PFSK-1 (cell line): ENCODE data around the gene DIP2B.

ENCODE experiments used
- FOXP2 ChIP-seq: optimal IDR thresholded peaks from 2 replicates; pipeline ENCODE3; 2011; ENCODE audit warnings: borderline replicate concordance, control low read depth, inconsistent platforms; ENCODE audit not compliant: insufficient read depth; ENCODE audit errors: extremely low read length, extremely low read depth
- POLR2AphosphoS5 ChIP-seq: IDR thresholded peaks from 2 replicates; pipeline ENCODE4 v1.6.1; 2012; ENCODE audit warnings: low read depth, mild to moderate bottlenecking, control low read depth, low read length, moderate library complexity
- SIN3A ChIP-seq: IDR thresholded peaks from 2 replicates; pipeline ENCODE4 v1.6.1; 2012; ENCODE audit warnings: mild to moderate bottlenecking, low read length, moderate library complexity, borderline replicate concordance; ENCODE audit not compliant: insufficient read depth
- TAF1 ChIP-seq: IDR thresholded peaks from 2 replicates; pipeline ENCODE4 v1.6.1; 2012; ENCODE audit warnings: low read length, control low read depth, borderline replicate concordance; ENCODE audit not compliant: insufficient read depth
- TF ChIP-seq, protein P1 (sequence below), 2 experiments: IDR thresholded peaks; 2 replicates each; pipeline versions ENCODE4 v1.6.1 to v1.8.0; 2011 to 2012; ENCODE audit warnings: low read depth in 2 of 2, low read length in 2 of 2, control low read depth in 1 of 2, inconsistent platforms in 1 of 2, mild to moderate bottlenecking in 1 of 2, moderate library complexity in 1 of 2; ENCODE audit not compliant: insufficient read depth in 1 of 2

Gene DIP2B

DNA sequence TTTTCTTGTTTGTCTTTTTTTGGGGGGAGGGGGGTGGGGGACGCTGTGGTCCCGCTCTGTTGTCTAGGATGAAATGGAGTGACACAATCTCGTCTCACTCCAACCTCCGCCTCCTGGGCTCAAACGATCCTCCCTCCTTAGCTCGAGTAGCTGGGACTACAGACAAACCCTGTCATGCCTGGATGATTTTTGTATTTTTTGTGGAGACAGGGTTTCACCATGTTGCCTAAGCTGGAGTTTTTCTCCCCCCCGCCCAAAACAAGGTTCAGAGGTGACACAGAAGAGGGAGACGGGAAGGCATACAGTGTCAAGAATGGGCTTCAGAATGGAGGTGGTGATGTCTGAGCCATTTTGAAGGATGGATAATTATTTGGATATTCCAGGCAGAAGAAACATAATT is 142.2 kb downstream of the DIP2B start:
- no peak for TF ChIP-seq SIN3A
- TF ChIP-seq TAF1 = no peak
- no peak for TF ChIP-seq POLR2AphosphoS5
- TF ChIP-seq FOXP2 = no peak
- TF ChIP-seq, protein P1, sequence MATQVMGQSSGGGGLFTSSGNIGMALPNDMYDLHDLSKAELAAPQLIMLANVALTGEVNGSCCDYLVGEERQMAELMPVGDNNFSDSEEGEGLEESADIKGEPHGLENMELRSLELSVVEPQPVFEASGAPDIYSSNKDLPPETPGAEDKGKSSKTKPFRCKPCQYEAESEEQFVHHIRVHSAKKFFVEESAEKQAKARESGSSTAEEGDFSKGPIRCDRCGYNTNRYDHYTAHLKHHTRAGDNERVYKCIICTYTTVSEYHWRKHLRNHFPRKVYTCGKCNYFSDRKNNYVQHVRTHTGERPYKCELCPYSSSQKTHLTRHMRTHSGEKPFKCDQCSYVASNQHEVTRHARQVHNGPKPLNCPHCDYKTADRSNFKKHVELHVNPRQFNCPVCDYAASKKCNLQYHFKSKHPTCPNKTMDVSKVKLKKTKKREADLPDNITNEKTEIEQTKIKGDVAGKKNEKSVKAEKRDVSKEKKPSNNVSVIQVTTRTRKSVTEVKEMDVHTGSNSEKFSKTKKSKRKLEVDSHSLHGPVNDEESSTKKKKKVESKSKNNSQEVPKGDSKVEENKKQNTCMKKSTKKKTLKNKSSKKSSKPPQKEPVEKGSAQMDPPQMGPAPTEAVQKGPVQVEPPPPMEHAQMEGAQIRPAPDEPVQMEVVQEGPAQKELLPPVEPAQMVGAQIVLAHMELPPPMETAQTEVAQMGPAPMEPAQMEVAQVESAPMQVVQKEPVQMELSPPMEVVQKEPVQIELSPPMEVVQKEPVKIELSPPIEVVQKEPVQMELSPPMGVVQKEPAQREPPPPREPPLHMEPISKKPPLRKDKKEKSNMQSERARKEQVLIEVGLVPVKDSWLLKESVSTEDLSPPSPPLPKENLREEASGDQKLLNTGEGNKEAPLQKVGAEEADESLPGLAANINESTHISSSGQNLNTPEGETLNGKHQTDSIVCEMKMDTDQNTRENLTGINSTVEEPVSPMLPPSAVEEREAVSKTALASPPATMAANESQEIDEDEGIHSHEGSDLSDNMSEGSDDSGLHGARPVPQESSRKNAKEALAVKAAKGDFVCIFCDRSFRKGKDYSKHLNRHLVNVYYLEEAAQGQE (IDR thresholded peaks at IDR 0.05; ENCODE audit: insufficient read depth in 1 of 2, low read depth in 2 of 2, low read length in 2 of 2) = no peak

DNA sequence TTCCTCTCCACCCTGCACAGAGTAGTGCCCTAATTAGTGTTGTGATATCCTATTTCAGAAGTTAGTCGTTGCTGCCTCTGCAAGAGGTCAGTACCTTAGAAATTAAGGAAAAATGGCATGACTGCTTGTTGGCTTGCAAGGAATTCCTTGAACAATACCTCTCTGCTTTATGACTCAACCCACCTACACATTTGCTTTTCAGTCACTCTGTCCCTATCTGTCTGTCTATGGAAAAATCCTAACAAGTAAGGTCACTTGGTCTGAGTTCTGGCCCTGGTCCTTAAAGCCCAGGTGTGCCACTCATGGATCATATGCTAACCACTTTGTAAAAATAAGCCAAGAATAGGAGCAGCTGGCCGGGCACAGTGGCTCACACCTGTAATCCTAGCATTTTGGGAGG is 142.7 kb downstream of the DIP2B start:
- TF ChIP-seq, protein P1 (IDR thresholded peaks at IDR 0.05; ENCODE audit: insufficient read depth in 1 of 2, low read depth in 2 of 2, low read length in 2 of 2) = no peak
- no peak for TF ChIP-seq TAF1

DNA sequence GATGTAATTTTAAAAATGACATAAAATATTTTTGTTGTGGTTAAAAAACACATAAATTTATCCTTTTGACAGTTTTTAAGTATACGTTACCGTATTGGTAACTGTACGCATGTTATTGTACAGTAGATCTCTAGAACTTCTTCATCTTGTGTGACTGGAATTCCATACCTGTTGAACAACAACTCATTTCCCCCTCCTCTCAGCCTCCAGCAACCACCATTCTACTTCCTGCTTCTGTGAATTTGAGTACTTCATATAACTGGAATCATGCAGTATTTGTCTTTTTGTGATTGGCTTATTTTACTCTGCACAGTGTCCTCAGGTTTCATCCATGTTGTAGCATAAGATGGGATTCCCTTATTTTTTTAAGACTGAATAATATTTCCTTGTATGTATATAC is 145.5 kb downstream of the DIP2B start:
- no peak for TF ChIP-seq POLR2AphosphoS5
- TF ChIP-seq SIN3A = no peak
- no peak for TF ChIP-seq TAF1
- TF ChIP-seq FOXP2 = no peak
- TF ChIP-seq, protein P1 (IDR thresholded peaks at IDR 0.05; ENCODE audit: insufficient read depth in 1 of 2, low read depth in 2 of 2, low read length in 2 of 2) = no peak

DNA sequence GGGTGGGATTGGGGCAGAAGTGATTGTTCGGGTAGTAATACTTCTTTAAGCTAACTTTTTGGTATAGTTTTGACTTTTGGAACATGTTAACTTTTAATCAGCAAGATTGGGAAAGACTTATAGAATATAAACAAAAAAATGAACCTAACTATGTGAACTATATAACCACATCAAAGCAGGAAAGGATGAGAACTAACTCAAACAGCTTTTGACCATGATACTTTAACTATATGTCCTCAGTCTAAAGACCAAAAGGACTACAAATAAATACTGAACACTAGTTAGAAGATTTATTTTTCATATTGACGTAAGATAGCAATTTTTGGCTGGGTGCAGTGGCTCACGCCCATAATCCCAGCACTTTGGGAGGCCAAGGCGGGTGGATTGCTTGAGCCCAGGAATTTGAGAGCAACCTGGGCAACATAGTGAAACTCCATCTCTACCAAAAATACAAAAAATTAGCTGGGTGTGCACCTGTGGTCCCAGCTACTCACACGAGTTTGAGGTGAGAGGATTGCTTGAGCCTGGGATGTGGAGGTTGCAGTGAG is 150.7 kb downstream of the DIP2B start:
- TF ChIP-seq SIN3A = no peak

DNA sequence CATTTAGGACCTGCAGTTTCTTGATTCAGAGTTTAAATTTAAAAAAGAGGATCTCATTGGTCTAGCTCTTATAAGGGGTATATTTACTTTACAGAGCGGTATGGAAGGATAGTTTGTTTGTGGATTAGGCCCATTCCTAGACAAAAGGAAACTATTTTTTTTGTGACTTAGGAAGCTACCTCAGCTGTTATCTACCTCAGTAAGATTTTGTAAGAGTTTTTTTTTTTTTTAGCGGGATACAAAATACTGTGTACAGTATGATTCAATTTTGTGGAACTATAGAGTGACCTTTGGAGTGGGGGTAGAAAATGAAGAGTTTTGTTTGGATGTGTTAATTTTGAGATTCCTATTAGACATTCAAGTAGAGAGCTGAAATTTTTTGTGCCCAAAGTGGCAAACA is 154.5 kb downstream of the DIP2B start:
- TF ChIP-seq POLR2AphosphoS5 (no peak), FOXP2 (no peak), SIN3A (no peak), TAF1 (no peak)
- TF ChIP-seq, protein P1 (IDR thresholded peaks at IDR 0.05; ENCODE audit: insufficient read depth in 1 of 2, low read depth in 2 of 2, low read length in 2 of 2) = no peak
